WTC11 (cell line): ENCODE results near the gene CTNND2. TPM values are rescaled to one million over a fixed set of nuclear protein-coding genes. Genes with fewer than 3 reads are reported as not detected.

Experiments
- ATAC-seq: fragments of 200-7000 bp; cut with Tn5 transposase; 2 replicates; pipeline ENCODE4 v1.10.0; 2021; ENCODE audit warnings: mild to moderate bottlenecking, moderate library complexity
- CTCF ChIA-PET: fragments of 300-600 bp; sonication (Branson Sonifier 250); formaldehyde crosslinking; loops from one replicate; lab custom pipeline; 2021; ENCODE audit warnings: antibody characterized with exemption; lab: Charles Lee
- POLR2A ChIA-PET: fragments of 350-600 bp; sonication (Branson Sonifier 250); formaldehyde crosslinking; loops from one replicate; lab custom pipeline; 2021; ENCODE audit warnings: antibody characterized with exemption; lab: Charles Lee
- DNase-seq: peaks from one replicate; pipeline ENCODE4 v3.0.0; 2021; ENCODE audit warnings: low spot score
- H3K27ac Mint-ChIP-seq: 2 replicates; pipeline ENCODE4 v1.8.0; 2021; ENCODE audit warnings: mixed read lengths
- H3K27me3 Mint-ChIP-seq: 2 replicates; pipeline ENCODE4 v1.8.0; 2021; ENCODE audit warnings: low read depth, mild to moderate bottlenecking, moderate library complexity, mixed read lengths
- H3K36me3 Mint-ChIP-seq: 2 replicates; pipeline ENCODE4 v1.8.0; 2021; ENCODE audit warnings: mixed read lengths
- H3K4me1 Mint-ChIP-seq: 2 replicates; pipeline ENCODE4 v1.8.0; 2022; ENCODE audit warnings: mixed read lengths
- H3K4me3 Mint-ChIP-seq: 2 replicates; pipeline ENCODE4 v1.8.0; 2021; ENCODE audit warnings: mild to moderate bottlenecking, moderate library complexity, mixed read lengths
- H3K9me3 Mint-ChIP-seq: 2 replicates; pipeline ENCODE4 v1.8.0; 2021; ENCODE audit warnings: mixed read lengths
- ATF6 ChIP-seq: sonication (generic); formaldehyde crosslinking; IDR thresholded peaks from 2 replicates; pipeline ENCODE4 v1.8.1; 2023; ENCODE audit warnings: mild to moderate bottlenecking, missing genetic modification reagents
- CREB1 ChIP-seq: sonication (generic); formaldehyde crosslinking; IDR thresholded peaks from 2 replicates; pipeline ENCODE4 v1.8.0; 2023; ENCODE audit warnings: mild to moderate bottlenecking, missing genetic modification reagents
- EMX1 ChIP-seq: fragments of 250-450 bp; sonication (Bioruptor Pico); IDR thresholded peaks from 2 replicates; pipeline ENCODE4 v1.8.0; 2021; ENCODE audit warnings: mild to moderate bottlenecking
- FOXP1 ChIP-seq: sonication (generic); formaldehyde crosslinking; IDR thresholded peaks from 2 replicates; pipeline ENCODE4 v1.8.0; 2022; ENCODE audit warnings: missing genetic modification reagents, mild to moderate bottlenecking, moderate library complexity, borderline replicate concordance
- JUN ChIP-seq: sonication (generic); formaldehyde crosslinking; IDR thresholded peaks from 2 replicates; pipeline ENCODE4 v1.8.0; 2023; ENCODE audit warnings: mild to moderate bottlenecking, missing genetic modification reagents
- MYBL2 ChIP-seq: sonication (generic); formaldehyde crosslinking; IDR thresholded peaks from 2 replicates; pipeline ENCODE4 v1.8.1; 2023; ENCODE audit warnings: mild to moderate bottlenecking, moderate library complexity, missing genetic modification reagents
- NFATC4 ChIP-seq: fragments of 250-450 bp; sonication (Bioruptor Pico); IDR thresholded peaks from 2 replicates; pipeline ENCODE4 v1.9.0; 2021; ENCODE audit warnings: mild to moderate bottlenecking
- NR2C2 ChIP-seq: sonication (generic); formaldehyde crosslinking; IDR thresholded peaks from 2 replicates; pipeline ENCODE4 v1.8.0; 2022; ENCODE audit warnings: mild to moderate bottlenecking, missing genetic modification reagents
- NR3C1 ChIP-seq: sonication (generic); formaldehyde crosslinking; conservative IDR thresholded peaks from 2 replicates; pipeline ENCODE4 v1.8.1; 2023; ENCODE audit warnings: low read depth, mild to moderate bottlenecking, missing genetic modification reagents
- SP1 ChIP-seq: sonication (generic); formaldehyde crosslinking; conservative IDR thresholded peaks from 2 replicates; pipeline ENCODE4 v1.8.1; 2022; ENCODE audit warnings: missing genetic modification reagents
- ZNF138 ChIP-seq: sonication (generic); formaldehyde crosslinking; conservative IDR thresholded peaks from 2 replicates; pipeline ENCODE4 v1.8.1; 2022; ENCODE audit warnings: mild to moderate bottlenecking, moderate library complexity, missing genetic modification reagents
- ZNF219 ChIP-seq: sonication (generic); formaldehyde crosslinking; IDR thresholded peaks from 2 replicates; pipeline ENCODE4 v1.8.0; 2023; ENCODE audit warnings: missing genetic modification reagents, mild to moderate bottlenecking, borderline replicate concordance
- ZNF263 ChIP-seq: sonication (generic); formaldehyde crosslinking; IDR thresholded peaks from 2 replicates; pipeline ENCODE4 v1.8.1; 2022; ENCODE audit warnings: low read depth, mild to moderate bottlenecking, moderate library complexity, missing genetic modification reagents
- ZNF317 ChIP-seq: sonication (generic); formaldehyde crosslinking; IDR thresholded peaks from 2 replicates; pipeline ENCODE4 v1.8.1; 2023; ENCODE audit warnings: low read depth, mild to moderate bottlenecking, moderate library complexity, missing genetic modification reagents, borderline replicate concordance
- ZNF425 ChIP-seq: fragments of 250-450 bp; sonication (Bioruptor Pico); conservative IDR thresholded peaks from 2 replicates; pipeline ENCODE4 v1.9.0; 2021; ENCODE audit warnings: mild to moderate bottlenecking
- total RNA-seq: library from RNA; stranded (reverse); gene quantifications from 3 replicates; pipeline ENCODE4 v1.2.3, GENCODE V29; 2021
- TF ChIP-seq, protein P1 (sequence below): sonication (generic); formaldehyde crosslinking; IDR thresholded peaks from 2 replicates; pipeline ENCODE4 v1.8.0; 2022; ENCODE audit warnings: mild to moderate bottlenecking, missing genetic modification reagents
- TF ChIP-seq, protein P2 (sequence below): sonication (generic); formaldehyde crosslinking; IDR thresholded peaks from 2 replicates; pipeline ENCODE4 v1.8.1; 2023; ENCODE audit warnings: mild to moderate bottlenecking, missing genetic modification reagents, moderate library complexity
- TF ChIP-seq, protein P3 (sequence below): fragments of 200-600 bp; IDR thresholded peaks from 2 replicates; pipeline ENCODE4 v1.8.0; 2022; ENCODE audit warnings: antibody characterized with exemption
- TF ChIP-seq, protein P4 (sequence below): fragments of 250-450 bp; sonication (Bioruptor Pico); IDR thresholded peaks from 2 replicates; pipeline ENCODE4 v1.9.0; 2021; ENCODE audit warnings: mild to moderate bottlenecking

CTNND2 gene
- total RNA-seq, 1 experiment from 2014 or later = 11.9 TPM

- no peak for ATAC-seq
- CTCF ChIA-PET = interaction anchor here (1.0 to 1.1 kb wide), 2 partner anchors 23 to 108 kb away, joined by 4 to 8 read pairs; no protein-coding TSS in a partner anchor
Observed at GRCh38 chr5:10964806-10965205, 939.4 kb downstream of the CTNND2 start.

GRCh38 chr5:10958728-10959127 is 945.5 kb downstream of the CTNND2 start:
- ChIA-PET POLR2A (no interaction called here), CTCF (no interaction called here)
- DNase-seq (no peak), ATAC-seq (no peak)
- H3K36me3 Mint-ChIP-seq = peaks cover 10% of the 10 kb centered on the region
- H3K4me1 Mint-ChIP-seq = no peaks in the 10 kb centered on the region
- H3K9me3 Mint-ChIP-seq = peaks cover 21% of the 10 kb centered on the region
- TF ChIP-seq ZNF263 (CRISPR knock-in tag) = no peak
- TF ChIP-seq, protein P1, sequence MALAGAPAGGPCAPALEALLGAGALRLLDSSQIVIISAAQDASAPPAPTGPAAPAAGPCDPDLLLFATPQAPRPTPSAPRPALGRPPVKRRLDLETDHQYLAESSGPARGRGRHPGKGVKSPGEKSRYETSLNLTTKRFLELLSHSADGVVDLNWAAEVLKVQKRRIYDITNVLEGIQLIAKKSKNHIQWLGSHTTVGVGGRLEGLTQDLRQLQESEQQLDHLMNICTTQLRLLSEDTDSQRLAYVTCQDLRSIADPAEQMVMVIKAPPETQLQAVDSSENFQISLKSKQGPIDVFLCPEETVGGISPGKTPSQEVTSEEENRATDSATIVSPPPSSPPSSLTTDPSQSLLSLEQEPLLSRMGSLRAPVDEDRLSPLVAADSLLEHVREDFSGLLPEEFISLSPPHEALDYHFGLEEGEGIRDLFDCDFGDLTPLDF (CRISPR knock-in tag) = no peak
- TF ChIP-seq ZNF425 (CRISPR knock-in tag) = no peak
- no peak for TF ChIP-seq ZNF317 (CRISPR knock-in tag)
- no peak for TF ChIP-seq CREB1
- TF ChIP-seq NR2C2 (CRISPR knock-in tag) = no peak
- TF ChIP-seq, protein P2, sequence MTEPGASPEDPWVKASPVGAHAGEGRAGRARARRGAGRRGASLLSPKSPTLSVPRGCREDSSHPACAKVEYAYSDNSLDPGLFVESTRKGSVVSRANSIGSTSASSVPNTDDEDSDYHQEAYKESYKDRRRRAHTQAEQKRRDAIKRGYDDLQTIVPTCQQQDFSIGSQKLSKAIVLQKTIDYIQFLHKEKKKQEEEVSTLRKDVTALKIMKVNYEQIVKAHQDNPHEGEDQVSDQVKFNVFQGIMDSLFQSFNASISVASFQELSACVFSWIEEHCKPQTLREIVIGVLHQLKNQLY = no peak
- no peak for TF ChIP-seq NFATC4
- no peak for TF ChIP-seq SP1
- no peak for TF ChIP-seq EMX1 (CRISPR knock-in tag)
- TF ChIP-seq NR3C1 (CRISPR knock-in tag) = no peak
- no peak for TF ChIP-seq ZNF138 (CRISPR knock-in tag)
- TF ChIP-seq MYBL2 (CRISPR knock-in tag) = no peak
- TF ChIP-seq JUN (CRISPR knock-in tag) = no peak
- no peak for TF ChIP-seq ZNF219 (CRISPR knock-in tag)
- no peak for TF ChIP-seq ATF6
- TF ChIP-seq FOXP1 (CRISPR knock-in tag) = no peak
- TF ChIP-seq, protein P3, sequence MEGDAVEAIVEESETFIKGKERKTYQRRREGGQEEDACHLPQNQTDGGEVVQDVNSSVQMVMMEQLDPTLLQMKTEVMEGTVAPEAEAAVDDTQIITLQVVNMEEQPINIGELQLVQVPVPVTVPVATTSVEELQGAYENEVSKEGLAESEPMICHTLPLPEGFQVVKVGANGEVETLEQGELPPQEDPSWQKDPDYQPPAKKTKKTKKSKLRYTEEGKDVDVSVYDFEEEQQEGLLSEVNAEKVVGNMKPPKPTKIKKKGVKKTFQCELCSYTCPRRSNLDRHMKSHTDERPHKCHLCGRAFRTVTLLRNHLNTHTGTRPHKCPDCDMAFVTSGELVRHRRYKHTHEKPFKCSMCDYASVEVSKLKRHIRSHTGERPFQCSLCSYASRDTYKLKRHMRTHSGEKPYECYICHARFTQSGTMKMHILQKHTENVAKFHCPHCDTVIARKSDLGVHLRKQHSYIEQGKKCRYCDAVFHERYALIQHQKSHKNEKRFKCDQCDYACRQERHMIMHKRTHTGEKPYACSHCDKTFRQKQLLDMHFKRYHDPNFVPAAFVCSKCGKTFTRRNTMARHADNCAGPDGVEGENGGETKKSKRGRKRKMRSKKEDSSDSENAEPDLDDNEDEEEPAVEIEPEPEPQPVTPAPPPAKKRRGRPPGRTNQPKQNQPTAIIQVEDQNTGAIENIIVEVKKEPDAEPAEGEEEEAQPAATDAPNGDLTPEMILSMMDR = no peak
- no peaks in the 10 kb centered on the region for H3K27me3 Mint-ChIP-seq
- H3K27ac Mint-ChIP-seq = no peak overlapping the region
- H3K4me3 Mint-ChIP-seq = no peak overlapping the region

More at GRCh38 chr5:10964806-10965205, 939.4 kb downstream of the CTNND2 start:
- POLR2A ChIA-PET = no interaction called here
- Mint-ChIP-seq H3K27ac (no peak overlapping the region), H3K4me3 (no peak overlapping the region), H3K36me3 (peaks cover 3% of the 10 kb centered on the region; the same call in 1 of the 2 replicates), H3K4me1 (peaks cover 12% of the 10 kb centered on the region), H3K27me3 (no peaks in the 10 kb centered on the region; the same call in 1 of the 2 replicates), H3K9me3 (peaks cover 7% of the 10 kb centered on the region)
- DNase-seq = no peak
- TF ChIP-seq, protein P4, sequence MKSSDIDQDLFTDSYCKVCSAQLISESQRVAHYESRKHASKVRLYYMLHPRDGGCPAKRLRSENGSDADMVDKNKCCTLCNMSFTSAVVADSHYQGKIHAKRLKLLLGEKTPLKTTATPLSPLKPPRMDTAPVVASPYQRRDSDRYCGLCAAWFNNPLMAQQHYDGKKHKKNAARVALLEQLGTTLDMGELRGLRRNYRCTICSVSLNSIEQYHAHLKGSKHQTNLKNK (CRISPR knock-in tag) = no peak
